ENCODE results near the gene F2RL3. TPM values are rescaled to one million over a fixed set of nuclear protein-coding genes. Genes with fewer than 3 reads are reported as not detected.

The F2RL3 gene
- polyA plus RNA-seq, 1 donor = 0.18 TPM

- no peak for DNase-seq
Measured at GRCh38 chr19:16875584-16876555, 12.9 kb upstream of the F2RL3 start.

GRCh38 chr19:16876904-16877361, 11.9 kb upstream of the F2RL3 start:
- no peak for DNase-seq

- no peak for DNase-seq
Measured at GRCh38 chr19:16877581-16877980, 11.2 kb upstream of the F2RL3 start.

- DNase-seq = no peak
Measured at GRCh38 chr19:16878181-16878965, 10.4 kb upstream of the F2RL3 start.

DNA sequence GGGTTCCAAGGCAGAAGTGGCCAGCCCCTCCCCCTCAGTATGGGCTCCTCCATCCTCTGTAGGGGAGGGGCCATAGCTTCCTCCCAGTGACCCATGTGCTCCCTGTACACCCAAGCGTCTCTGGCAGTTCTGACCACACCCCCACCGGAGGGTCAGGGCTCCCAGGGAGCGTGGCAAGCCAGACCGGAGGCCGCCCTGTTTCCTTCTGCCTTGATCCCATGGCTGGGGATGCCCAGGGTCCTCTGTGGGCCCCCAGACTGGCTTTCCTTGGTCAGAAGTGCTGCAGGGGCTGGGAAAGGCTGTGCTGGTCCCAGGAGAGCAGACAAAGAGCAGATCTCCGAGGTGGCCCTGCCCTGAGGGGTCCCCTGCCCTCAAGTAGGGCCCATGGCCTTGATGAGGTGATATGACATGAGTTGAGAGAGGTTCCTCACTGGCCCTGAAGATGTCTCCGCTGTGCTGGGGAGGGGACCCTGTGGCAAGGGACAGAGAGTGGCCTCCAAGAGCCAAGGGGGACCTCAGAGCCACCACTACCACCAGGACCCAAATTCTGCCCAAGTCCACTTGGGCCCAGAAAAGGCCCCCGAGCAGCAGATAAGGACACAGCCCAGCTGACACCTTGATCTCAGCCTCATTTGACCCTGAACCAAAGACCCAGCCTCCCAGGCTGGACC, 7.8 kb upstream of the F2RL3 start:
- DNase-seq = no peak

- no peak for DNase-seq
Measured at GRCh38 chr19:16882146-16882545, 6.7 kb upstream of the F2RL3 start.

- DNase-seq = no peak
Measured at GRCh38 chr19:16883522-16883921, 5.3 kb upstream of the F2RL3 start.

GRCh38 chr19:16885166-16885565, 3.6 kb upstream of the F2RL3 start:
- DNase-seq = no peak

- DNase-seq = no peak
Measured at GRCh38 chr19:16886305-16886880, 2.4 kb upstream of the F2RL3 start.

- no peak for DNase-seq
Measured at GRCh38 chr19:16887353-16888265, 1.2 kb upstream of the F2RL3 start.

- no peak for DNase-seq
Measured at GRCh38 chr19:16889366-16889882, 625 bp downstream of the F2RL3 start.

GRCh38 chr19:16889883-16890460, 1.2 kb downstream of the F2RL3 start:
- DNase-seq = no peak

DNA sequence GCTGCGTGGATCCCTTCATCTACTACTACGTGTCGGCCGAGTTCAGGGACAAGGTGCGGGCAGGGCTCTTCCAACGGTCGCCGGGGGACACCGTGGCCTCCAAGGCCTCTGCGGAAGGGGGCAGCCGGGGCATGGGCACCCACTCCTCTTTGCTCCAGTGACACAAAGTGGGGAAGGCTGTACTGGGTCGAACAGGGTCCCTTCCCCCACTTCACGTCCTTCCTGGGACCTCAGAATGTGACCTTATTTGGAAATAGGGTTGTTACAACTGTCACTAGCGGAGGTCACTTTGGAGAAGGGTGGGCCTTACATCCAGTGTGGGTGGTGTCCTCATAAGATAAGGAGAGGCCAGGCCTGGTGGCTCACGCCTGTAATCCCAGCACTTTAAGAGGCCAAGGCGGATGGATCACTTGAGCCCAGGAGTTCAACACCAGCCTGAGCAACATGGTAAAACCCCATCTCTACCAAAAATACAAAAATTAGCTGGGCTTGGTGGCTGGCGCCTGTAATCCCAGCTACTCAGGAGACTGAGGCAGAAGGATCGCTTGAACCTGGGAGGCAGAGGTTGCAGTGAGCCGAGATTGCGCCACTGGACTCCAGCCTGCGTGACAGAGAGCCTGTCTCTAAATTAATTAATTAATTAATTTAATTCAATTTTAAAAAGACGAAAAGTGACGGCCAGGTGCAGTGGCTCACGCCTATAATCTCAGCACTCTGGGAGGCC, 1.8 kb downstream of the F2RL3 start:
- no peak for DNase-seq

- DNase-seq = no peak
Measured at GRCh38 chr19:16891696-16892382, 3.0 kb downstream of the F2RL3 start.

- no peak for DNase-seq
Measured at GRCh38 chr19:16892436-16892835, 3.6 kb downstream of the F2RL3 start.

- DNase-seq = no peak
Measured at GRCh38 chr19:16892868-16893685, 4.3 kb downstream of the F2RL3 start.

GRCh38 chr19:16893686-16893989, 4.8 kb downstream of the F2RL3 start:
- DNase-seq = peak; percentile 31

- DNase-seq = no peak
Measured at GRCh38 chr19:16894080-16894479, 5.3 kb downstream of the F2RL3 start.
